ENCODE data around the gene FCHSD1. TPM values are rescaled to one million over a fixed set of nuclear protein-coding genes. Genes with fewer than 3 reads are reported as not detected.

Gene FCHSD1
- total RNA-seq, 1 donor = 22.4 TPM

DNA sequence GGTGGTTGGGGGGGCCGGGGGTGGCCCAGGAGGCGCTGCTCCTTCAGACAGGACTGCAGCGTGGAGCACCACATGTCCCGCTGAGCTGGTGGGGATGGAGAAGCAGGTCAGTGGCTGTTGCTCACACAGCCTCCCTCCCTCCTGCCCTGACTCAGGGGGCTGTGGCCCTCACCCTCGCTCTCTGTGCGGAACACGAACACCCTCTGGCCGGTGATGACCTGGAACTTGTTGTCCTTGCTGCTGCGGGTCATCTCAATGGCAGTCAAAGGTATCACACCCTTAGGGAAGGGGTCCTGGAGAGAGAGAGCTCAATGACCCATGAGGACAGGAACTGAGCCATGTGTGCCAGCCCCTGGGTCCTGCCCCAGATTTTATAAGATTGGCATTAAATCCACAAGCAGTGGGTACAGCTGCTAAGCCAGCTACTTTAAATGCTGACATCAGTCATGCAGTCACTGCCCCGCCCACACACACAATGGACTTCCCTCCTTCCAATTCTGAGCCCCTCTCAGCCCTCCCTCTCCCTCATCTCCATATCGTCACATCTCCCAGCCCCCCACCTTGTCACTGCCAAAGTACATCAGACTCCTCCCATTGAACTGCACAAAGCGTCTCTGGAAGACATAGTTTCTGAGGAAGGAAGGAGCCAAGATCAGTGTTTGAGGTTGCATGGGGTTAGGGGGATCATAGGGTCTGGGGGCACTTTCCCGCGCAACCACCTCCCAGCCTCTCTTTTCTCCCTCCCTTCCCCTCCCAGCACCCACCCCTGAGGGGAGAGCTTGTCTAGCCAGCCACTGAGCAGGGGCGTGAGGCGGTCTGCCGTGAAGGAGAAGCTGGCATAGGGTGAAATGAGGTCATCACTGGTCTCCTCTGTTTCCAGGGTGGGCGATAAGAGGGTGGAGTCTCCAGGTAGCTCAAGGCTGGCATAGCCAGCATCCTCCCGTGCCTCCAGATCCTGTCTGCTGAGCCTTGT lies 21.9 kb upstream of the FCHSD1 start:
- Histone ChIP-seq H3K4me3 (ENCODE audit: insufficient read depth, low read length) (no peak overlapping the region), H3K27me3 (ENCODE audit: insufficient read depth, low read length) (no peaks in the 10 kb centered on the region), H3K27ac (ENCODE audit: low read depth, low read length) (no peak overlapping the region), H3K9me3 (ENCODE audit: low read depth, low read length) (no peaks in the 10 kb centered on the region), H3K4me2 (ENCODE audit: insufficient read depth, low read length) (no peak overlapping the region), H3K79me2 (ENCODE audit: insufficient read depth, low read length) (no peaks in the 10 kb centered on the region), H3K36me3 (ENCODE audit: insufficient read depth, low read length) (peaks cover 2% of the 10 kb centered on the region), H2AFZ (ENCODE audit: low read length) (no peak overlapping the region), H4K20me1 (ENCODE audit: insufficient read depth, low read length) (no peaks in the 10 kb centered on the region), H3K4me1 (ENCODE audit: insufficient read depth, low read length) (peaks cover 8% of the 10 kb centered on the region)
- DNase-seq (ENCODE audit: insufficient read length, low spot score, missing footprints) = peak; percentile 49
- TF ChIP-seq, protein P1, sequence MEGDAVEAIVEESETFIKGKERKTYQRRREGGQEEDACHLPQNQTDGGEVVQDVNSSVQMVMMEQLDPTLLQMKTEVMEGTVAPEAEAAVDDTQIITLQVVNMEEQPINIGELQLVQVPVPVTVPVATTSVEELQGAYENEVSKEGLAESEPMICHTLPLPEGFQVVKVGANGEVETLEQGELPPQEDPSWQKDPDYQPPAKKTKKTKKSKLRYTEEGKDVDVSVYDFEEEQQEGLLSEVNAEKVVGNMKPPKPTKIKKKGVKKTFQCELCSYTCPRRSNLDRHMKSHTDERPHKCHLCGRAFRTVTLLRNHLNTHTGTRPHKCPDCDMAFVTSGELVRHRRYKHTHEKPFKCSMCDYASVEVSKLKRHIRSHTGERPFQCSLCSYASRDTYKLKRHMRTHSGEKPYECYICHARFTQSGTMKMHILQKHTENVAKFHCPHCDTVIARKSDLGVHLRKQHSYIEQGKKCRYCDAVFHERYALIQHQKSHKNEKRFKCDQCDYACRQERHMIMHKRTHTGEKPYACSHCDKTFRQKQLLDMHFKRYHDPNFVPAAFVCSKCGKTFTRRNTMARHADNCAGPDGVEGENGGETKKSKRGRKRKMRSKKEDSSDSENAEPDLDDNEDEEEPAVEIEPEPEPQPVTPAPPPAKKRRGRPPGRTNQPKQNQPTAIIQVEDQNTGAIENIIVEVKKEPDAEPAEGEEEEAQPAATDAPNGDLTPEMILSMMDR (IDR thresholded peaks at IDR 0.05; ENCODE audit: extremely low read depth, low read depth, low read length) = no peak

DNA sequence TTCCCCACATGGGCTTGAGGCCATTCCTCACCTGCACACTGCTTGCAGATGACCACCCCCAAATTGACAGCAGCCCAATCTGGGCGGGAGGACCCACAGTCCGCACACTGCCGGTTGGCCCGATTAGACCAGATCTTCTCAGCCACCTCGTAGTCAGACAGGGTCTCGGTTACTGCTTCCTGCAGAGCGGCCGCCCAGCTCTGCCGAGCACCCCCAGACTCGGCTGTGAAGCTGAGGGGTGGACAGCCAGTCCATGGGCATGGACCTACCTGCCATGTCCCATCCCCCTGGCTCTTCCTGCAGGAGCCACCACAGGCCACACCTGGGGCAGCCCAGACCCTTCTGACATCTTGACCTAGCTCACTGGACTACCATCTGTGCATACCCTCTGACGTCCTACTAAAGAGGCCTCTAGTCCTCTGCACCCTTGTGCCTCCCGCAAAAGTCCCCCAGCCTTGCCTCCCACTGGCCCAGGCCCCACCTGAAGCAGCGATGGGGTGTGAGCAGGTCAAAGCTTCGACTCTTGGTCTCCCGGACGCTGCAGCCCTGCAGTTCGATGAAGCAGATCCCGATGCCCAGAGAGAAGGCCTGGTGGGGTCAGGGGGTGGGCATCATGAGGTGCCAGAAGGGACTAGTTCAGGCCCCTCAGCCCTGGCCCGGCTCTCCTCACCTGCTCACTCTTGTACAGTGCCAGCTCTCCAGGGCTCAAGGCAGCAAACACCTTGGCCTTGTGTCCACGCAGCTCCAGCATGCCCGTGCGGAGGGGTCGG lies 21.0 kb upstream of the FCHSD1 start:
- peaks cover 8% of the 10 kb centered on the region for H3K4me1 ChIP-seq (ENCODE audit: insufficient read depth, low read length)
- H3K79me2 ChIP-seq (ENCODE audit: insufficient read depth, low read length) = no peaks in the 10 kb centered on the region

DNA sequence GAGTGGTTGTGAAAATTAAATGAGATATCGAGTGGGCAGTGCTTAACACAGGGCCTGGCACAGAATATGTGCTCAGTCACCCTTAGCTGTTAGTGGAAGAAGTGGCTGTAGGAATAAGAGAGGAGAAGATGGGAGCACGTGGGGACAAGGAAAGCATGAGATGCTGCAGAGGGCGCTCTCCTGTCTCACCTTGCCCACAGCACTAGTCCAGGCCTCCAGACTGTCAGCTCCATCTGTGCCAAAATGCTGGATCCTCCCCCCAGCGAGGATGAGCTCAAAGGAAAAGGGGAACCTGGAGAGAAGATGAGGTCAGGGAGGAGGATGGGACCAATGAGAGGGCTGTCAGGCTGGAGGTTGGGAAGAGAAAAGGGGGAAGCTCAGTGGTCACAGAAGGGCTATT lies 18.3 kb upstream of the FCHSD1 start:
- H2AFZ ChIP-seq (ENCODE audit: low read length) = no peak overlapping the region
- peaks cover 8% of the 10 kb centered on the region for H3K4me1 ChIP-seq (ENCODE audit: insufficient read depth, low read length)
- TF ChIP-seq, protein P1 (IDR thresholded peaks at IDR 0.05; ENCODE audit: extremely low read depth, low read depth, low read length) = peak; percentile 23
- DNase-seq (ENCODE audit: insufficient read length, low spot score, missing footprints) = peak; percentile 71
- no peaks in the 10 kb centered on the region for H4K20me1 ChIP-seq (ENCODE audit: insufficient read depth, low read length)
- peaks cover 2% of the 10 kb centered on the region for H3K36me3 ChIP-seq (ENCODE audit: insufficient read depth, low read length)
- no peaks in the 10 kb centered on the region for H3K79me2 ChIP-seq (ENCODE audit: insufficient read depth, low read length)
- no peaks in the 10 kb centered on the region for H3K9me3 ChIP-seq (ENCODE audit: low read depth, low read length)
- no peaks in the 10 kb centered on the region for H3K27me3 ChIP-seq (ENCODE audit: insufficient read depth, low read length)
- no peak overlapping the region for H3K4me3 ChIP-seq (ENCODE audit: insufficient read depth, low read length)
- peak overlapping the region; percentile 81 for H3K27ac ChIP-seq (ENCODE audit: low read depth, low read length)
- no peak overlapping the region for H3K4me2 ChIP-seq (ENCODE audit: insufficient read depth, low read length)

More for the DNA sequence above, 21.0 kb upstream of the FCHSD1 start:
- TF ChIP-seq, protein P1 (IDR thresholded peaks at IDR 0.05; ENCODE audit: extremely low read depth, low read depth, low read length) = no peak
- H3K27me3 ChIP-seq (ENCODE audit: insufficient read depth, low read length) = no peaks in the 10 kb centered on the region
- H3K36me3 ChIP-seq (ENCODE audit: insufficient read depth, low read length) = peaks cover 2% of the 10 kb centered on the region
- H3K27ac ChIP-seq (ENCODE audit: low read depth, low read length) = no peak overlapping the region
- no peaks in the 10 kb centered on the region for H4K20me1 ChIP-seq (ENCODE audit: insufficient read depth, low read length)
- no peak overlapping the region for H2AFZ ChIP-seq (ENCODE audit: low read length)
- H3K9me3 ChIP-seq (ENCODE audit: low read depth, low read length) = no peaks in the 10 kb centered on the region
- no peak overlapping the region for H3K4me2 ChIP-seq (ENCODE audit: insufficient read depth, low read length)
- H3K4me3 ChIP-seq (ENCODE audit: insufficient read depth, low read length) = no peak overlapping the region
- peak; percentile 35 for DNase-seq (ENCODE audit: insufficient read length, low spot score, missing footprints)

All from osteoblast (primary cell).